Uterus (tissue), 2 donors: ENCODE measurements around the gene ERG.

ENCODE experiments used
- POLR2A ChIP-seq, 2 donors: fragments of 450-650 bp; IDR thresholded peaks; one replicate each; pipeline ENCODE4 v1.6.1; 2016; ENCODE audit warnings: antibody characterized with exemption in 2 of 2, mild to moderate bottlenecking in 1 of 2, moderate library complexity in 1 of 2
- TF ChIP-seq, protein P1 (sequence below), 4 experiments: fragments of 200-600 bp in 2 of 4; fragments of 450-650 bp in 2 of 4; sonication (generic) in 2 of 4; IDR thresholded peaks; one replicate each; pipeline ENCODE4 v1.5.1; 2016 to 2019; ENCODE audit warnings: antibody characterized with exemption in 4 of 4, mild to moderate bottlenecking in 2 of 4, moderate library complexity in 1 of 4

GRCh38 chr21:38380481-38381137 is 117.7 kb downstream of the ERG start:
- TF ChIP-seq, protein P1, sequence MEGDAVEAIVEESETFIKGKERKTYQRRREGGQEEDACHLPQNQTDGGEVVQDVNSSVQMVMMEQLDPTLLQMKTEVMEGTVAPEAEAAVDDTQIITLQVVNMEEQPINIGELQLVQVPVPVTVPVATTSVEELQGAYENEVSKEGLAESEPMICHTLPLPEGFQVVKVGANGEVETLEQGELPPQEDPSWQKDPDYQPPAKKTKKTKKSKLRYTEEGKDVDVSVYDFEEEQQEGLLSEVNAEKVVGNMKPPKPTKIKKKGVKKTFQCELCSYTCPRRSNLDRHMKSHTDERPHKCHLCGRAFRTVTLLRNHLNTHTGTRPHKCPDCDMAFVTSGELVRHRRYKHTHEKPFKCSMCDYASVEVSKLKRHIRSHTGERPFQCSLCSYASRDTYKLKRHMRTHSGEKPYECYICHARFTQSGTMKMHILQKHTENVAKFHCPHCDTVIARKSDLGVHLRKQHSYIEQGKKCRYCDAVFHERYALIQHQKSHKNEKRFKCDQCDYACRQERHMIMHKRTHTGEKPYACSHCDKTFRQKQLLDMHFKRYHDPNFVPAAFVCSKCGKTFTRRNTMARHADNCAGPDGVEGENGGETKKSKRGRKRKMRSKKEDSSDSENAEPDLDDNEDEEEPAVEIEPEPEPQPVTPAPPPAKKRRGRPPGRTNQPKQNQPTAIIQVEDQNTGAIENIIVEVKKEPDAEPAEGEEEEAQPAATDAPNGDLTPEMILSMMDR (IDR thresholded peaks at IDR 0.05) = no peak
- no peak for TF ChIP-seq POLR2A (IDR thresholded peaks at IDR 0.05)
